Karpas-422 (cell line): ENCODE data around the gene ACSS2. TPM values are rescaled to one million over a fixed set of nuclear protein-coding genes. Genes with fewer than 3 reads are reported as not detected.
"Not testable (repeated sequence)": the region's sequence is repeated elsewhere in the genome, so short reads cannot be mapped to it uniquely, and the experiment has no call there.

Source experiments
- DNase-seq: peaks from one replicate; pipeline ENCODE4 v3.0.0-alpha.2; 2015
- H2AFZ ChIP-seq: fragments of 200-600 bp; sonication (generic); 2 replicates; pipeline ENCODE4 v1.6.1; 2014; ENCODE audit warnings: antibody characterized with exemption, low read length, mixed read lengths
- H3K27ac ChIP-seq: fragments of 200-600 bp; sonication (generic); 2 replicates; pipeline ENCODE4 v1.5.1; 2014; ENCODE audit warnings: mild to moderate bottlenecking, low read length, moderate library complexity
- H3K27me3 ChIP-seq: fragments of 200-600 bp; sonication (generic); 2 replicates; pipeline ENCODE4 v1.6.1; 2014; ENCODE audit warnings: low read length, mixed read lengths
- H3K36me3 ChIP-seq: fragments of 200-600 bp; sonication (generic); 2 replicates; pipeline ENCODE4 v1.6.1; 2014; ENCODE audit warnings: low read length, mixed read lengths; ENCODE audit not compliant: insufficient read depth
- H3K4me1 ChIP-seq: fragments of 200-600 bp; sonication (generic); 2 replicates; pipeline ENCODE4 v1.6.1; 2014; ENCODE audit warnings: mild to moderate bottlenecking, low read length, mixed read lengths
- H3K4me2 ChIP-seq: fragments of 200-600 bp; sonication (generic); 2 replicates; pipeline ENCODE4 v1.6.1; 2014; ENCODE audit warnings: low read length, low read depth, mild to moderate bottlenecking; ENCODE audit not compliant: poor library complexity, severe bottlenecking
- H3K4me3 ChIP-seq: fragments of 200-600 bp; sonication (generic); 2 replicates; pipeline ENCODE4 v1.5.1; 2014; ENCODE audit warnings: mild to moderate bottlenecking, antibody characterized with exemption, low read length, mixed read lengths
- H3K79me2 ChIP-seq: fragments of 200-600 bp; sonication (generic); 2 replicates; pipeline ENCODE4 v1.6.1; 2014; ENCODE audit warnings: mild to moderate bottlenecking, low read length, mixed read lengths
- H3K9ac ChIP-seq: fragments of 200-600 bp; sonication (generic); 2 replicates; pipeline ENCODE4 v1.6.0; 2014; ENCODE audit warnings: low read length
- H3K9me2 ChIP-seq: fragments of 200-600 bp; sonication (generic), shearing (Covaris generic); replicated peaks from 2 replicates; pipeline ENCODE4 v1.6.0; 2014; ENCODE audit warnings: mild to moderate bottlenecking, low read length, moderate library complexity; ENCODE audit not compliant: insufficient read depth
- H3K9me3 ChIP-seq: fragments of 300-700, 200-600 bp; sonication (generic); 2 replicates; pipeline ENCODE4 v1.6.1; 2014; ENCODE audit warnings: low read length, mixed read lengths
- H4K20me1 ChIP-seq: fragments of 200-600 bp; sonication (generic); 2 replicates; pipeline ENCODE4 v1.6.1; 2014; ENCODE audit warnings: mild to moderate bottlenecking, antibody characterized with exemption, low read length, low read depth; ENCODE audit not compliant: insufficient read depth
- total RNA-seq: library from RNA; depleted of rRNA; stranded (reverse); fragments of >200 nt; shearing (Covaris generic); gene quantifications from 2 replicates; pipeline ENCODE4 v1.2.3, GENCODE V29; 2014; ENCODE audit warnings: low replicate concordance

ACSS2 gene
- total RNA-seq, 1 experiment from 2014 or later: 6.5 TPM

DNA sequence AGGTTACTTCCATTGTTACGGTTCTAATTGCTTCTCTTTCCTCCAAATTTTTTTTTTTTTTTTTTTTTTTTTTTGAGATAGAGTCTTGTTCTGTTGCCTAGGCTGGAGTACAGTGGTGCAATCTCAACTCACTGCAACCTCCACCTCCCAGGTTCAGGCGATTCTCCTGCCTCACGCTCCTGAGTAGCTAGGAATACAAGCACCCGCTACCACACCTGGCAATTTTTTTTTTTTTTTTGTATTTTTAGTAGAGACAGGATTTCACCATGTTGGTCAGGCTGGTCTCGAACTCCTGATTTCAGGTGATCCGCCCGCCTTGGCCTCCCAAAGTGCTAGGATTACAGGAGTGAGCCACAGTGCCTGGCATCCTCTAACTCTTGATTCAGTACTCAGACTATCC, 4.6 kb downstream of the ACSS2 start:
- H3K27ac ChIP-seq, DNase-seq, H3K4me3 ChIP-seq, H4K20me1 ChIP-seq, H3K79me2 ChIP-seq, H3K4me2 ChIP-seq, H3K27me3 ChIP-seq, H3K36me3 ChIP-seq, H3K9ac ChIP-seq, H3K9me3 ChIP-seq, H3K4me1 ChIP-seq, H3K9me2 ChIP-seq, H2AFZ ChIP-seq: not testable (repeated sequence)

GRCh38 chr20:34881689-34882088, 5.3 kb downstream of the ACSS2 start:
- Histone ChIP-seq H4K20me1 (no peaks in the 10 kb centered on the region), H3K9me2 (no peaks in the 10 kb centered on the region), H3K9me3 (no peaks in the 10 kb centered on the region), H2AFZ (no peak overlapping the region), H3K79me2 (no peaks in the 10 kb centered on the region), H3K4me1 (peaks cover 3% of the 10 kb centered on the region), H3K9ac (no peak overlapping the region), H3K27me3 (no peaks in the 10 kb centered on the region), H3K36me3 (no peaks in the 10 kb centered on the region), H3K4me3 (no peak overlapping the region), H3K4me2 (no peak overlapping the region), H3K27ac (no peak overlapping the region)
- DNase-seq: no peak

DNA sequence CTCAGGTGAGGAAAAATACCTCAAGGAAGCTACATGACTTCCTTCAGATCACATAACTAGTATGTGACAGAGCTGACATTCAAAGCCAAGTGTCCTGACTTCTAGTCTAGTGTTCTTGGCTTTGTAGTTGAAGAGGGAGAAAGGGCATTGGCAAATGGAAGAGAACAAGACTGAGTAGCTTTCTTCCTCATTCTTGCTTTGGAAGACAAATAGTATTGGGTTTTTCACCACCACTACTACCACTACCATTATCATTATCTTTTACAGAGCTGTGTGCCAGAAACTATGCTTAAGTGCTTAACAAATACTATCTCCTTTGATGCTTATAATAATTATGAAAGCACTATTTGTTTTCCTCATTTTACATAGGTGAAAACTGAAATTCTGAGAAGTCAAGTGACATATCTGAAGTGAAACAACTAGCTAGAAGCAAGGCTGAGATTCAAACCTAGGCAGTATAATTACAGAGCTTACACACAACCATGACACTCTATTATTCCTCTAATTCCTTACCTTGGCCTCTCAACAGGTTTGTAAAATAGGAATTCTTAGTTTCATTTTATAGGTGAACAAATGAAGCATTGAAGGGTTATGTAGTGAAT, 6.8 kb downstream of the ACSS2 start:
- Histone ChIP-seq H3K36me3 (no peaks in the 10 kb centered on the region), H3K9ac (no peak overlapping the region), H3K79me2 (no peaks in the 10 kb centered on the region), H3K9me3 (no peaks in the 10 kb centered on the region), H3K9me2 (no peaks in the 10 kb centered on the region), H3K27me3 (no peaks in the 10 kb centered on the region), H4K20me1 (no peaks in the 10 kb centered on the region), H3K4me2 (no peak overlapping the region), H2AFZ (no peak overlapping the region), H3K4me3 (no peak overlapping the region), H3K27ac (no peak overlapping the region), H3K4me1 (peaks cover 8% of the 10 kb centered on the region)
- no peak for DNase-seq

DNA sequence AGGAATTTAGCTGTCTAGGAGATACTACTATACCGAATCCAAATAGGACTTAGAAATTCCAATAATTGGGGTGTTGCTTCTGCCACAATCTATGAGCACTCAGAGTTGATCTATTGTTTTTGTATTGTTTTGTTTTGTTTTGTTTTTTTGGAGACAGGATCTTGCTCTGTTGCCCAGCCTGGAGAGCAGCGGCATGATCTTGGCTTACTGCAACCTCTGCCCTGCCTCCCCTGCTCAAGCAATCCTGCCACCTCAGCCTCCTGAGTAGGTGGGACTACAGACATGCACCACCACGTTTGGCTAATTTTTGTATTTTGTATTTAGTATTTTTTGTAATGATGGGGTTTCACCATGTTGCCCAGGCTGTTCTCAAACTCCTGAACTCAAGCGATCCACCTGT, 7.4 kb downstream of the ACSS2 start:
- no peaks in the 10 kb centered on the region for H3K9me2 ChIP-seq
- H3K27me3 ChIP-seq: no peaks in the 10 kb centered on the region
- no peaks in the 10 kb centered on the region for H3K36me3 ChIP-seq
- H3K27ac ChIP-seq: no peak overlapping the region
- H4K20me1 ChIP-seq: no peaks in the 10 kb centered on the region
- H2AFZ ChIP-seq: no peak overlapping the region
- no peak overlapping the region for H3K4me2 ChIP-seq
- H3K79me2 ChIP-seq: no peaks in the 10 kb centered on the region
- peaks cover 8% of the 10 kb centered on the region for H3K4me1 ChIP-seq
- no peak for DNase-seq
- no peaks in the 10 kb centered on the region for H3K9me3 ChIP-seq
- H3K9ac ChIP-seq: no peak overlapping the region
- H3K4me3 ChIP-seq: no peak overlapping the region

GRCh38 chr20:34884260-34884659, 7.8 kb downstream of the ACSS2 start:
- no peak for DNase-seq
- no peak overlapping the region for H3K4me2 ChIP-seq
- H3K4me1 ChIP-seq: peaks cover 8% of the 10 kb centered on the region
- no peaks in the 10 kb centered on the region for H3K36me3 ChIP-seq
- H3K4me3 ChIP-seq: no peak overlapping the region
- H2AFZ ChIP-seq: no peak overlapping the region
- no peaks in the 10 kb centered on the region for H3K9me3 ChIP-seq
- H3K9ac ChIP-seq: no peak overlapping the region
- H3K27me3 ChIP-seq: no peaks in the 10 kb centered on the region
- H3K27ac ChIP-seq: no peak overlapping the region
- no peaks in the 10 kb centered on the region for H3K9me2 ChIP-seq
- no peaks in the 10 kb centered on the region for H4K20me1 ChIP-seq
- H3K79me2 ChIP-seq: no peaks in the 10 kb centered on the region

- H3K9ac ChIP-seq: no peak overlapping the region
- no peaks in the 10 kb centered on the region for H3K36me3 ChIP-seq
- no peak for DNase-seq
- no peak overlapping the region for H2AFZ ChIP-seq
- no peaks in the 10 kb centered on the region for H3K79me2 ChIP-seq
- H3K27ac ChIP-seq: no peak overlapping the region
- H3K4me1 ChIP-seq: peaks cover 8% of the 10 kb centered on the region
- H3K27me3 ChIP-seq: no peaks in the 10 kb centered on the region
- no peaks in the 10 kb centered on the region for H4K20me1 ChIP-seq
- H3K4me3 ChIP-seq: no peak overlapping the region
- no peak overlapping the region for H3K4me2 ChIP-seq
- H3K9me3 ChIP-seq: no peaks in the 10 kb centered on the region
- H3K9me2 ChIP-seq: no peaks in the 10 kb centered on the region
Observed at GRCh38 chr20:34886122-34886521, 9.7 kb downstream of the ACSS2 start.

DNA sequence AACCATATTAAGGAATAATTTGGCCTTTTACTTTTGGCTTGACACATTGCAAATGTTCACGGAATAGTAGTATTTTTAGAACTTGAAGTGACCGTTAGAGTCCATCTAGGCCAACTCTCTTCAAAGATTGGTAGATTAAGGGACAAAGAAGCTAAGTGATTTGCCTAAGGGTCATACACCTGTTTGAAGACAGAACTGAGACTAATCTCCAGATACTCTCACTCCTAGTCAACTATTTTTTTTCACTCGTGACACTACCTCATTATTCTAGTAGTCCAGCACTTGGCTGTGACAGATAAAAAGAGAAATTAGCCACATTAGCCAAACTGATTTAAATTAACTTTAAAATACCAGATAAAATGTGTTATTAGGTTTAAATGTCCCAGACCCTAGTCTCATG, 10.6 kb downstream of the ACSS2 start:
- no peak overlapping the region for H3K4me2 ChIP-seq
- no peak for DNase-seq
- no peak overlapping the region for H3K27ac ChIP-seq

GRCh38 chr20:34888468-34888867, 12.1 kb downstream of the ACSS2 start:
- Histone ChIP-seq H4K20me1 (no peaks in the 10 kb centered on the region), H3K9me2 (no peaks in the 10 kb centered on the region), H3K79me2 (no peaks in the 10 kb centered on the region), H3K27me3 (no peaks in the 10 kb centered on the region), H2AFZ (no peak overlapping the region), H3K4me3 (no peak overlapping the region), H3K27ac (no peak overlapping the region), H3K36me3 (no peaks in the 10 kb centered on the region), H3K4me1 (peaks cover 8% of the 10 kb centered on the region), H3K4me2 (no peak overlapping the region), H3K9ac (no peak overlapping the region), H3K9me3 (no peaks in the 10 kb centered on the region)
- no peak for DNase-seq

More for the DNA sequence above, 10.6 kb downstream of the ACSS2 start:
- Histone ChIP-seq H3K4me3 (no peak overlapping the region), H3K9ac (no peak overlapping the region), H4K20me1 (no peaks in the 10 kb centered on the region), H3K79me2 (no peaks in the 10 kb centered on the region), H3K36me3 (no peaks in the 10 kb centered on the region), H3K9me3 (no peaks in the 10 kb centered on the region), H3K4me1 (peaks cover 8% of the 10 kb centered on the region), H3K9me2 (no peaks in the 10 kb centered on the region), H3K27me3 (no peaks in the 10 kb centered on the region), H2AFZ (no peak overlapping the region)
